ENCODE measurements around the gene TENM3.

- TF ChIP-seq CTCF (IDR thresholded peaks at IDR 0.05; ENCODE audit: low read length) (no peak), EZH2 (optimal IDR thresholded peaks at IDR 0.05; ENCODE audit: low read depth, low read length) (no peak), EZH2phosphoT487 (IDR thresholded peaks at IDR 0.05; ENCODE audit: low read length) (no peak)
These were observed 15.6 kb upstream of the TENM3 start for GRCh38 chr4:182227611-182228010.

Data from MM.1S (cell line).